Measurements from ENCODE around the gene PRPF6.

The PRPF6 gene, protein sequence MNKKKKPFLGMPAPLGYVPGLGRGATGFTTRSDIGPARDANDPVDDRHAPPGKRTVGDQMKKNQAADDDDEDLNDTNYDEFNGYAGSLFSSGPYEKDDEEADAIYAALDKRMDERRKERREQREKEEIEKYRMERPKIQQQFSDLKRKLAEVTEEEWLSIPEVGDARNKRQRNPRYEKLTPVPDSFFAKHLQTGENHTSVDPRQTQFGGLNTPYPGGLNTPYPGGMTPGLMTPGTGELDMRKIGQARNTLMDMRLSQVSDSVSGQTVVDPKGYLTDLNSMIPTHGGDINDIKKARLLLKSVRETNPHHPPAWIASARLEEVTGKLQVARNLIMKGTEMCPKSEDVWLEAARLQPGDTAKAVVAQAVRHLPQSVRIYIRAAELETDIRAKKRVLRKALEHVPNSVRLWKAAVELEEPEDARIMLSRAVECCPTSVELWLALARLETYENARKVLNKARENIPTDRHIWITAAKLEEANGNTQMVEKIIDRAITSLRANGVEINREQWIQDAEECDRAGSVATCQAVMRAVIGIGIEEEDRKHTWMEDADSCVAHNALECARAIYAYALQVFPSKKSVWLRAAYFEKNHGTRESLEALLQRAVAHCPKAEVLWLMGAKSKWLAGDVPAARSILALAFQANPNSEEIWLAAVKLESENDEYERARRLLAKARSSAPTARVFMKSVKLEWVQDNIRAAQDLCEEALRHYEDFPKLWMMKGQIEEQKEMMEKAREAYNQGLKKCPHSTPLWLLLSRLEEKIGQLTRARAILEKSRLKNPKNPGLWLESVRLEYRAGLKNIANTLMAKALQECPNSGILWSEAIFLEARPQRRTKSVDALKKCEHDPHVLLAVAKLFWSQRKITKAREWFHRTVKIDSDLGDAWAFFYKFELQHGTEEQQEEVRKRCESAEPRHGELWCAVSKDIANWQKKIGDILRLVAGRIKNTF

DNA sequence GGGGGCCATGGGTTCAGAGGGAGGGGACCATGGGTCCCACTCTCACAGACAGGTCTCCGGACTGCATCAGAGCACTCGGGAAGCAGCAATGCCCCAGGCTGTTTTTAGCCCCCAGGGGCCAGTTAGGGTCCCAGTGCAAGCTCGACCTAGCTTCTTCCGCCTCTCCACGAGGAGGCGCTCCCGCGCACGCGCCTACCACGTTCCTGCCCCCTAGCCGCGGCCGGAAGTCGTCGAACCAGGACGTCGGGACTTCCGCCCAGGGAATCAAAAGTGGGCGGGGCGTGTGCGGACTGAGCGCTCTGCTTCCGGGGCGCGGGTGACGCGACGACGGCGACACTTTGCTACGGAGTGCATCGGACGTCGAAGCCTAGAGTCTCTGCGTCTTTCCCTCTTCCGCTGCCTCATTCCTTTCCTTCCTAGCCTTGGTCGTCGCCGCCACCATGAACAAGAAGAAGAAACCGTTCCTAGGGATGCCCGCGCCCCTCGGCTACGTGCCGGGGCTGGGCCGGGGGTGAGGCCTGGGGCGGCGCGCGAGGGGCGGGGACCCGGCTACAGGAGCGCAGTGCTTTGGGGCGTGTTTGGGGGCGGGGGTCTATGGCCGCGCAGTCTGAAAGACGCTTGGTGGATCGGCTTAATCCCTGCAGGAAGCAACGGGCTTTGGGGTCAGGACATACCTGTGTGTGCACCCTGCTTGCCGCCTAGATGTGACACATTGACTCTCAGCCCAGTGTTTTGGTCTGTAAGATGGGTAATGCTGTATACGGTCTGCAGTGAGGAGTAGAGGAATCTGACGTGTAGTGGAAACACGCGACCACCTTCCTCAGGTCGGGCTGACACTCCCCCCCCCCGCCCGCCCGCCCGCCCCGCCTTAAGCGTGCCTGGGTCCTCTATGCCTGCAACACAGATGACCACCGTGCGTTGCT lies at the start of gene PRPF6:
Gene PRPF6, plus strand, starts transcription at position 327 of the 923 bp plus-strand sequence. Its CDS starts 114 bp downstream, at position 441.
- peak; percentile 95 for DNase-seq

DNA sequence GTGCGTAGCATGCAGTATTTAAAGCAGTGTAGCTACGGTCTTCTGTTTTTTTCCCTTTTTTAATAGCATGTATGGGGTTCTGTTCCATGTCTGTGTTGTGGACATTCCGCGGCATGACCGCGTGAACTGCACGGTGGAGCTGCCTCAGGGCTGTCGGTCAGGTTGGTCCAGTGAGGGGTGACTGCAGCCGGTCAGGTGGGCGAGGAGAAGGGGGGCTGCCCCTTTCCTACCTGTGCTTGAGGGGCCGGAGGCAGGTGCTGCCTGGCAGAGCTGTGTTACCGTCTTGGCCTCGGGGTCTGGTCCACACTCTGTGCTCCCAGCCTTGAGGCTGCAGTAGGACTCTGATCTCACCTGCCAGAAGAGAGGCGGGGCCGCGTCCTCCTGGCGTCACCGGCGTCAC lies 49.2 kb upstream of the PRPF6 start:
- no peak for DNase-seq

DNA sequence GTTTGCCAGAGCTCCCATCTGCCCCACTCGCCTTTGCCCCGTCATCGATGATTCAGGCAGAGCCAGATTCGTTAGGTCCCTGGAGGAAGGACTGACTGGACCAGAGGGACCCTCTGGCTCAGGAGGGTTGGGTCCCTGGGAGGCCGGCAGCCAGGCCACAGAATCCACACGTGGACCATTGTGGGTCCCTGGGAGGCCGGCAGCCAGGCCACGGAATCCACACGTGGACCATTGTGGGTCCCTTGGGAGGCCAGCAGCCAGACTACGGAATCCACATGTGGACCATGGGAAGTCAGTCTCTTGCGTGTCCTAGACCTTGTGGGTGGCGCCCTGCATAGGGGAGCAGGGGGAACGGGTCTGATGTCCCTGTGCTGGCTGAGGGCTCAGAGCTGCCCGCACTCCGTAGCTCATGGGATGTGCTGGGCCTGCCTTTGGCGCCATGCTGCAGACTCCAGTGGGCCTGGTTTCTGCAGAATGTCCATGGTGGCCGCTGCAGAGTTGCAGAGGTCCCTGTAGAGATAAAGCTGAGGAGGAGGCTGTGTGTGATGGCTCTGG lies 48.2 kb upstream of the PRPF6 start:
- no peak for DNase-seq

DNA sequence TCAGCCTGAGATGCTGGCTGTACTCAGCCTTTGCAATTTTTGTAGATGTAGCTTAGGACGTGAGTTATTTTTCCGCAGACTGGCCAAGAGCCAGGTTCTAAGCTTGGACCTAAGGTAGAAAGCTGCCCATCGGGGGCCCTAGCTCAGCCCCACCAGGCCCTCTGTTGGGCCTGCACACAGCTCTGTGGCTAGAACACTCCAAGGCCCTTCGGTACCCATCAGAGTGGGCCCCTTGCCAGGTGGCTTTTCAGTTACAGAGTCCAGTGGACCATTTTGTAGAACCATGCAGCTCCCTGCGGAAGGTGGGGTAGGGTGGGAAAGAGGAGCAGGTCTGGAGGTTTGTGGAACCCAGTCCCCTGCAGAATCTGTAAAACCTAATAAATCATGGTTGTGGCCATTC lies 47.3 kb upstream of the PRPF6 start:
- no peak for DNase-seq

DNA sequence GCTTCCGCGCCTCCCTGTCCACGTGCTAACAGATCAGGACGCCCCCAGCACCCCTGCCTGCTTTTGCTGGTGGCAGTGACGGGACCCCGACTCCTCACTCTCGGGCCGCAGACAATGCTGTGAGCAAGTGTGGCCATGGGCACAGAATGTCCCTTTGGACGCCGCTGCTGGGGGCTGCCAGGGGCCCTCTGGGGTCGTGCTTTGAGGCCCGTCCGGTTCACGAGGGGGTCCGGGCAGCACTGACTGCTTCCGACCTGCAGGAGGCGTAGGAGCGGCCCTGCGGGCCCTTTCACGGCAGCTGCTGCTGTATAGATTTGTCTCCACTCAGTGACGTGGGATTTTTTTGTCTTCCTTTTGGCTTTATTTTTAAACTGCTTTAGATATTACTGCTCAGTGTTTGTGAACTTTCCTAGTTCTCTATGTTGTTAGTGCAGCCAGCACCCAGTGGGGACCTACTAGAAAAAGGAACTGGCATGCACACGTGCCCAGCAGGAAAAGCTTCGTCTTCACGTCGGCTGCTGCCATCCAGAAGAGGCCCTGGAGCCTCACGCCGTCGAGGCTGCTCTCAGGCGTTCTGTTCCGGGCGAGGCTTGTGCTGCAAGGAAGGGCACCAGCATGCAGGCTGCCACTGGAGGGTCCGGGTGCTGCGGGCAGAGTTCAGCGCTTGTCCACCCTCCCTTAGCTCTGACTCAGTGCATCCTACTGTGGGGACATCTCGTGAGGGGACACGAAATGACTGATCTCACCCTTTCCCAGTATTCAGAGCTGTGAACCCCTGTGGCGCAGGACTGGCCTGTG lies 46.5 kb upstream of the PRPF6 start:
- DNase-seq: no peak

DNA sequence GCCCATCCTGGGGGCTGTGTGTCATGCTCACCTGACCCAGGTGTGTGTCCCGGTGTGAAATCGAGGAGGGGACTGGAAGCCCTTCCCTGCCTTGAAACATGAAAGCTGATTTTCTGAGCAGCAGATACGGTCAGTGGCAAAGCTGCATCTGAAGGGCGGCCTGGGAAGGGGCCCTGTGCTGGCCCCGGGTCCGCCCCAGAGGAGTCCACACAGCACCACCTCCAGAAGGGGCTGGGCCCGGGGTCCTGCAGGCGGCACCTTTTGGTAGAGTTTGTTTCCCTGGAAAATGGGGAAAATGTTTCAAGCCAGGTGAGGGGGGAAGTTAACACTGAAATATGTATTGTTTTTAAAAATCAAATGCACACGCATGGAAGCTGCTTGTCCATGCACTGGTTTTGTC lies 45.5 kb upstream of the PRPF6 start:
- DNase-seq: no peak

DNA sequence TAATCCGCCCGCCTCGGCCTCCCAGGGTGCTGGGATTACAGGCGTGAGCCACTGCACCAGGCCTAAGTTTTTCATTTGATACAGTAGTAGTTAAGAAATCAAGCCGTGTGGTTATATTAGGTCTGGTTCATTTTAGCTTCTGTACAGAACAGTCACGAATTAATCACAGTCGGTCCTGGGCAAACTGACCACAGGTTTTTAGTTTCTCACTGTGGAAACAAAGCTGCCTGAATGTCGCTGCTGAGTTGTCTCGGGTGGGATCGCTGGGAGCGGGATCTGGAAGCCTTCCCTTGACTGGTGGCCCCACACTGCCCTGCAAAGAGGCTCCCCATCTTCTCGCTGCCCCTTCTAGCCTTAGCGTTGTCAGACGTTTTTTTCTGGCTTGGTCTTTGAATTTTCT lies 43.3 kb upstream of the PRPF6 start:
- no peak for DNase-seq

DNA sequence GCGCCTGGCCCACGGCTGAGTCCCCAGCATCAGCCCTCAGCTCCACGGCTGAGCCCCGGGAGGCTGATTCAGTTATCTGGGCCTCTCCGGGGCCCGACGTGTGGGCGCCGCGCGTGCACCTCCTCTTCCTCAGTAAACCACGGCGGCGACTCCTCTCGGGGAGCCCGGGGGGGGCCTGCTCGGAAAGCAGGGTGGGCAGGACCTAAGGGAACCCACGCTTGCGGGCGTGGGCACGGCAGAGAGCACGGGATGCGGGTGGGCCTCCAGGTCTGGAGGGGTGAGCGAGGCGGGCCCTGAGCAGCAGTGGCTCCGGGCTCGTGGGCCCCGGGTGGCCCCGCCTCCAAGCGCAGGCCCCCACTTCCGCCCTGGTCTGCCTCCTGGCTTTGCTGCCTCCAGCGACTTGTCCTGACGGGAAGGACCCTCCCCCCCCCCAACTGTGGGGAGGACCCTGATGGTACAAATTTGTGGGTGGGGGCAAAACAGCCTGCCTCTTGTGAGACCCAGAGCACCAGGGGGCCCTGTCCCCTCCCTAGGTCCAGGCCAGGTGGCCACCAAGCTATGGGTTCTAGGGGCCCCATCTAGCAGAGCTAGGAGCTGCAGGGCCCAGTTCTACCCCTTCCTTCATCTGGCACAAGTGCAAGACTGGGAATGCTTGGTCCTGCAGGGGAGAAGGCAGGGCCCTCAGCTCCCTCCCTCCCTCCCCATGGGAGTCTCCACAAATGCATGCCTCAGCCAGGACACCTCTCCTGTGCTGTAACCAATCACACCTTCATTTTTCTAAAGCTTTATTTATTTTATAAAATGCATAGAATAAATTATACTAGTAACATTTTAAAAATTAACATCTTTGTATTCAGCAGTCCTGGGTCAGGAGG lies 41.6 kb upstream of the PRPF6 start:
- DNase-seq: no peak

DNA sequence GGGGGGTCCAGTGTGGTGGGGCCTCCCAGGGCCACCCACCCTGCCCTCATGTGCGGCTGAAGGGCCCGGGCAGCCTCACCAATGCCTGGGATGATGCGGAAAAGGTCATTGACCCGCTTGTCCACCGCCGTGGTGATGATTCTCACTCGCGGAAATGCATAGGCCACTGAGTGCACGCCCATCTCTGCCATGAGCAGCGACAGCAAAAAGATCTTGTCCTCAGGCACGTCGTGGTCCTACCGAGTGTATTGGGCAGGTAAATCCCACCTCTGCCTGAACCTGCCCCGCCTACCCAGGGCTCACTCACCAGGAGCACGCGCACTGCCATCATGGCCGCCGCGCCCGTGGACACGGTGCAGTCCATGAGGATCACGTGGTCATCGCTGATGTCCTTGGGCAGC lies 40.9 kb upstream of the PRPF6 start:
- DNase-seq: no peak

DNA sequence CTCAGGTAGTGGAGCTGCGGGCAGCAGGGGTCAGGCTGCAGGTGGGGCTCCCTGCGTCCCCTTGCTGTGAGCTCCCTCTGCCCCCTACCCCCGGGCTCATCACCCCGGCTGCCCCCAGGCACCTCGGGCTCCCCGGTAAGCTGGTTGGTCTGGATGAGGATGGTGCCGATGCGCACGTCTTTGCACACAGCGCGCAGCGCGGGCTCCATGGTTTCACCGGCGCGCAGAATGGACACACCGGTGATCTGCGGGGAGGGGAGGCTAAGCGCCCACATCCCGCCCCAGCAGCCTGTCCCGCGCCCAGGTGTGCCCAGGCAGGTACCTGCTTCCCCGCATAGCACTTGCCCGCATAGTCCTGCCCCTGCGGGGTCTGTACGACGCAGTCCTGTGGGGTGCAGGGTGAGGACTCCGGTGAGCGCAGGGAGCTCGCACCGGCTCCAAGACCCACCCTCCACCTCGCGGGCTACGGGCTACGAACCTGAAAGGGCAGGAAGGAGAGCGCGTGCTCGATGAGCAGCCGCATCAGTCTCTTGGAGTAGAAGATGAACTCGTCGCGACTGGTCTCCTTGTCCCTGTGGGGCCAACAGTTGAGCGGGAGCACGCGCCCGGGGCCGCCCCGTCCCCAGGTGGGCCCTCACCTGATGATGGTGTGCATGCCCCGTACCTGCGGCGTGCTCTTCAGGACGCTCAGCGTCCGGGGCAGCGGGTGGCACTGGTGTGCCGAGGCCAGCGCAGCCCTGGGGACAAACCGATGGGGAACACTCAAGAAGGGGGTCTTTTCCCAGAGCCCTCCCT lies 40.3 kb upstream of the PRPF6 start:
- DNase-seq: no peak

DNA sequence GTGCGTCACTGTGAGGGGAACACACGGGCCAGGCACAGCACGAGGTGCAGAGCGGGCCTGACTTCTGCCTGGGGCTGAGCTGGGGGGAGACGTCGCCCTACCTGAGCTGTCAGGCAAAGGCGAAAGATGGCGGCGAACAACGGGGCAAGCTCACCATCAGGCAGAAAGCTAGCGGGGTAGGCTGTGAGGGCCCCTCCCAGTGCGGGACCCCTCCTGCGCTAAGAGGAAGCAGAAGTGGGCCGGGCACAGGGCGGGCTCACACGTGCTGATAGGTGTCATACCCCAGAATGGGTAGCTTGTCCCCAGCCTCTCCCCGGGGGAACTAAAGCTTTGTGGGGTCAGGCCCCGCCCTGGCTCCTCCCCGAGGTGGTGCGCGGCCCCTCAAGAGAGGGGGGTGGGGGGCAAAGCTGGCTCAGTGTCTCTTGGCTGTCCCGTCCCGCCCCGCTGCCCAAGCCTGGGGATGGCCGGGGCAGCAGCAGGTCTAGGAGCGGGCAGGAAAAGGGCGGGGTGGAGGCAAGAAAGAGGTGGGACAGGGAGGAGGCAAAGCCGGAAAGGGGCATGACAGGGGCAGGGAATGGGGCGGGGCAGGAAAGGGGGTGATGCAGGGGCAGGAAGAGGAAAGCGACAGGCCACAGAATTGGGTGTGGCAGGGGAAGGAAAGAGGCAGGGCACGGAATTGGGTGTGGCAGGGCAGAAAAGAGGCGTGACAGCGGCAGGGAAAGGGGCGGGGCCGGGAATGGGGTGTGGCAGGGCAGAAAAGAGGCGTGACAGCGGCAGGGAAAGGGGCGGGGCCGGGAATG lies 39.5 kb upstream of the PRPF6 start:
- DNase-seq: no peak

DNA sequence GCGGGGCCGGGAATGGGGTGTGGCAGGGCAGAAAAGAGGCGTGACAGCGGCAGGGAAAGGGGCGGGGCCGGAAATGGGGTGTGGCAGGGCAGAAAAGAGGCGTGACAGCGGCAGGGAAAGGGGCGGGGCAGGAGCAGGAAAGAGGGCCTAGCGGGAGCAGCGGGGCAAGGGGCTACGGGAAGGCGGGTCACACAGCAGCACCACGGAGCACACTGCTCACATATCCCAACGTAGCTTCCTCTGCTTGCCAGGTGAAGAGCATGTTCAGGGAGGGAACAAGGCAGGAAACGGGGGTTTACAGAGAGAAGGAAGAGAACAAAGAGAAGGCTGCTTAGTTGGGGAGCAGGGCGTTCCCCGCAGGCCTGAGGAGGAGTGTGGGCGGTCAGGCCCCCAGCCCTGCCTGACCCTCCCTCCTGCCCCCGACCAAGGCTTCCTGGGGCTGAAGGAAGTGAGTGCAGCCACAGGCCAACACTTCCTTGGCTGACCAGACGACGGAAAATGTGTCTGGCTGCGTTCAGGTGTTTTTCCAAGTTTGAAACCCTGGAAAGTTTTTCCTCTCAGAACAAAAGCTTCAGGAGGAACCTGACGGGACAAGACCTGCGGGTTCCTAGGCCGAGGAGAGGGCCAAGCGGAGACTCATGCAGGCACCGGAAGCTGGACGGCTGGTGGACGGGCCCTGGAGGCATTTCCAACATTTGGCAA lies 38.5 kb upstream of the PRPF6 start:
- DNase-seq: no peak

DNA sequence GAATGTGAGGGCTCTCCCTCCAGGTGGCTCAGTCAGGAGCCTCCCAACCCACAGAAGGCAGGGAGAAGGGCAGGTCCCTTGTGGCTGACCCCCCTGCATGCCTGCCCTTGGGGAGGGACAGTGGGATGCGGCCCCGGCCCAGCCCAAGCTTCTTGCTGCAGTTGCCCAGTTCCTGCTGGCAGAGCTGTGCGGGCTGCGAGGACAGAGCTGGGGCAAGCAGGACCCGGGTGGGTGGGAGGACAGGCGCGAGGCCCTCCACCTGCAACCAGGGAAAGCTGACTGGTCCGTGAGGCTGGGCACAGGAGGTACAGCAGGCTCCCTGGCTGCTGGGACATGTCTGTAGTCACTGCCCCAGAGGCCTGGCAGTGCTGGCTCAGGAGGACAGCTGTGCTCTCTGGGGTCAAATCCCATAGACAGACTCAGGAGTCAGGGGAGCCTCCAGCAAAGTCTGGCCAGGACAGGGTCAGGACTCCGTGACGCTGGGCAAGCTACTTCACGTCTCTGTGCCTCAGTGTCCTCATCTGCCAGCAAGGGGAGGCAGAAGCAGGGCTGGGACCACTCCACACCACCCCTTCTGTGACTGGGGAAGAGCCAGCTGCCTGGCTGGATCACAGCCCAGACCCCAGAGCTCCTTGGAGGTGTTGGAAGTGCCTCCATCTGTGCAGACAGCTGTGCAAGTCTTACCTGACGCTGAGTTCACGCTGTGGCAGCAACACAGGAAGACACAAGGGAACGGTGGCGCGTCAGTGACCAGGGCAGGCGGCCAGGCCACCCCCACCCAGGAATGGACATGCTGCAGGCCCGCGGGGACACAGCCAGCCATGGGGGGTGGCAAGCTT lies 37.7 kb upstream of the PRPF6 start:
- DNase-seq: no peak

DNA sequence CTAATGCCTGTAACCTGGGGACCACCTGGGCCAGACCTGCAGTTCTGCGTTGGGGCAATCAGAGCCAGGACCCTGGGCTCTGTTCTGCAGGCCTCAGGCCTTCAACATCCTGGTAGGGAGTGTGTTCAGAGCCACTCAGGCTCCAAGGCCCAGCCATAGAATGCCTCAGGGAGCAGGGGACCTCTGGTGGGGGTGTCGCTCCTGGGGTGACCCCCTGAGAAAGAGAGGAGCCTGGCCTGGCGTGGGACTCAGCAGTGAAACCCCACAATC lies 37.2 kb upstream of the PRPF6 start:
- DNase-seq: no peak

DNA sequence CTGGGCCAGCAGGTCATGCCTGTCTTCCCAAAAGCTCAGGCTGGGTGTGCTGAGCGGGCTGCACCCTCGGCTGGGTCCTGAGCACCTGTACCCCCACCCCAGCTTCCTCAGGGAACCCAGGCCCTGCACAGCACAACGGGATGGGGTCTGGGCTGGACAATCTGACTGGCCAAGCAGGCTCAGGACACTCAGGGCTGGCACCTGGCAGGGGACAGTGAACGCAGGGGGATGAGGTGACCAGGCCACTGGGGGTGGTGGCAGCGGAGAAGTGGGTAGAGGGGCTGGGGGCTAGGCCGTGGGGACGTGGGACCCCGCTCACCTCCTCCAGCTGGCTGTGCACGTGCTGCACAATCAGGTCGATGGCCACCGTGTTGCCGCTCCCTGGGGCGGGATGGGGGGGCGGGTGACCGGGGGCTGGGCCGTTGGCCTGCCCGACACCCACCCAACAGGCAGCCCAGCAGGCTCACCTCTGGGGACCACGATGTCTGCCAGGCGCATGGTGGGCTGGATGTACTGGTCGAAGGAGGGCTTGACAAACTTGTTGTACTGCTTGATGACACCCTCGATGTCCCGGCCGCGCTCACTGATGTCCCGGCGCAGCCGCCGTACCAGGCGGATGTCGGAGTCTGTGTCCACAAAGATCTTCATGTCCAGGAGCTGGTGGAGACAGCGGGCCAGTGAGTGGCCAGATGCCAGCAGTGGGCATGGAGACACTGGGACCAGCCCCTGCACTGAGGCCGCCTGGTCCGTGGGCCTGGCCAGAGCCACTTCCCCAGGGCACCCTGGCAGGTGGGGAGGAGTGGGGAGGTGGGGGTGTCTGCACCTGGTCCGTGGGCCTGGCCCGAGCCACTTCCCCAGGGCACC lies 36.6 kb upstream of the PRPF6 start:
- DNase-seq: no peak

DNA sequence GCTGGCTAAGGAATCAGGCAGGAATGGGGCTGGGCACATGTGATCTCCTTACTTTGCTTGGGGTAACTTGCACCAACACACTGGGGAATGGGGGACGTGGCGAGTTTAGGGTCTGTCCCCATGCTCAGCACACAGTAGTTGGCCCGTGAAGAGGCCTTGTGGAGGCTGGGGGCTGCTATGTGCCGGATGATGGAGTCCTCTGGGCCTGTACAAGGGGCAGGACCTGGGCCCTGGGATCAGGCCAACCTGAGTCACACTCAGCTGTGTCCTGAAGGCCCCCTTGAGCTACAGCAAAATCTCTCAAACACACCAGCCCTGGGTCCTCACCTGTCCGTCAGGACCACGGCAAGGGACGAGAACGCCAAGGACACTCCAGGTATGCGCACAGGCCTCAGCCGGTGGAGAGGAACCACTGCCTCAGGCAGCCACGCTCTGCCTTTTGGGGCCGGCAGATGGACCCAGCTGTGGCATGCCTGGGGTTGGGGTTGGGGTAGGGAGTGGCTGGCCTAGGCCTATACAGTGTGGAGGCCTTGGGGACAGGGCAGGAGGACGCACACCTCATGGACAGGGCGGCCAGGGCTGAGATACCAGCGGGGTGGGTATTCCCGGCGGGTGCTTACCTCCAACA lies 35.8 kb upstream of the PRPF6 start:
- DNase-seq: no peak
